Measurements from ENCODE around the gene MPV17L2.
A peak's percentile ranks its signal among the peaks of the same experiment; 100 is the strongest.
"Not testable (repeated sequence)": the region's sequence is repeated elsewhere in the genome, so short reads cannot be mapped to it uniquely, and the experiment has no call there.

MPV17L2 gene

GRCh38 chr19:18193388-18194180, 566 bp downstream of the MPV17L2 start:
- no peak for DNase-seq

GRCh38 chr19:18194181-18194530, 1.1 kb downstream of the MPV17L2 start:
- no peak for DNase-seq

- DNase-seq = no peak
Measured at GRCh38 chr19:18194554-18195238, 1.7 kb downstream of the MPV17L2 start.

- DNase-seq = no peak
Measured at GRCh38 chr19:18196511-18196845, 3.5 kb downstream of the MPV17L2 start.

- no peak for DNase-seq
Measured at GRCh38 chr19:18197306-18197705, 4.3 kb downstream of the MPV17L2 start.

- no peak for DNase-seq
Measured at GRCh38 chr19:18197941-18198340, 4.9 kb downstream of the MPV17L2 start.

GRCh38 chr19:18198374-18198773, 5.4 kb downstream of the MPV17L2 start:
- DNase-seq = no peak

GRCh38 chr19:18202397-18202777, 9.4 kb downstream of the MPV17L2 start:
- DNase-seq = no peak

GRCh38 chr19:18202778-18203407, 9.9 kb downstream of the MPV17L2 start:
- no peak for DNase-seq

GRCh38 chr19:18203408-18203862, 10.4 kb downstream of the MPV17L2 start:
- DNase-seq = no peak

- DNase-seq = peak; percentile 98
Measured at GRCh38 chr19:18203863-18204393, 10.9 kb downstream of the MPV17L2 start, which contains the start of gene RAB3A. TSS of gene RAB3A (minus strand) at chr19:18204042. CDS start at chr19:18202740, 1,302 bp downstream.

- no peak for DNase-seq
Measured at GRCh38 chr19:18204394-18205199, 11.6 kb downstream of the MPV17L2 start.

GRCh38 chr19:18205200-18205892, 12.3 kb downstream of the MPV17L2 start:
- no peak for DNase-seq

- DNase-seq = no peak
Measured at GRCh38 chr19:18206018-18206417, 13.0 kb downstream of the MPV17L2 start.

- no peak for DNase-seq
Measured at GRCh38 chr19:18208098-18208951, 15.3 kb downstream of the MPV17L2 start.

- not testable (repeated sequence) for DNase-seq
Measured at GRCh38 chr19:18209912-18210311, 16.9 kb downstream of the MPV17L2 start.

GRCh38 chr19:18211683-18212082, 18.7 kb downstream of the MPV17L2 start:
- no peak for DNase-seq

- no peak for DNase-seq
Measured at GRCh38 chr19:18214779-18215433, 21.9 kb downstream of the MPV17L2 start.

GRCh38 chr19:18216789-18217188, 23.8 kb downstream of the MPV17L2 start:
- DNase-seq = no peak

GRCh38 chr19:18218159-18218558, 25.1 kb downstream of the MPV17L2 start:
- DNase-seq = no peak

GRCh38 chr19:18218600-18218999, 25.6 kb downstream of the MPV17L2 start:
- no peak for DNase-seq

Measured in T1000 (cell line).